Upper lobe of right lung (tissue), 1 donor: ENCODE data around the gene ITGAX. TPM values are rescaled to one million over a fixed set of nuclear protein-coding genes. Genes with fewer than 3 reads are reported as not detected.
"Not testable (repeated sequence)": the region's sequence is repeated elsewhere in the genome, so short reads cannot be mapped to it uniquely, and the experiment has no call there.

ENCODE experiments used
- ATAC-seq: fragments of 200-7000 bp; cut with Tn5 transposase; one replicate; pipeline ENCODE4 v1.9.1; 2020; ENCODE audit warnings: mild to moderate bottlenecking, moderate library complexity
- DNase-seq: peaks from one replicate; pipeline ENCODE4 v3.0.0-alpha.2; 2020
- H3K27ac ChIP-seq: fragments of 200-600 bp; one replicate; pipeline ENCODE4 v1.8.0; 2022
- H3K27me3 ChIP-seq: fragments of 200-600 bp; one replicate; pipeline ENCODE4 v1.8.0; 2022; ENCODE audit warnings: mild to moderate bottlenecking
- H3K36me3 ChIP-seq: fragments of 200-600 bp; one replicate; pipeline ENCODE4 v1.8.0; 2022
- H3K4me1 ChIP-seq: fragments of 200-600 bp; one replicate; pipeline ENCODE4 v1.8.0; 2022
- H3K4me3 ChIP-seq: fragments of 200-600 bp; one replicate; pipeline ENCODE4 v1.8.0; 2022; ENCODE audit warnings: mild to moderate bottlenecking
- H3K9me3 ChIP-seq: fragments of 200-600 bp; one replicate; pipeline ENCODE4 v1.8.0; 2022
- intact Hi-C: fragments of 100-400 bp; cut with DNase I; formaldehyde crosslinking; loops from one replicate; pipeline ENCODE4 v1.11.0; 2022
- total RNA-seq: library from RNA; stranded (reverse); fragmentation: NEBNext Ultra II Directional; extraction: Animal tissue kit (Norgen Biotek cat#: 25700); gene quantifications from one replicate; pipeline ENCODE4 v1.2.1, GENCODE V29; 2021
- TF ChIP-seq, protein P1 (sequence below): fragments of 200-600 bp; IDR thresholded peaks from one replicate; pipeline ENCODE4 v1.8.0; 2022; ENCODE audit warnings: antibody characterized with exemption
- donor health status: DM: no; HTN: yes; CAD: no; lungs with severe emphysema.

Gene ITGAX
- total RNA-seq, 1 donor from 2014 or later = 184 TPM

- Histone ChIP-seq H3K4me3 (no peak overlapping the region), H3K9me3 (no peaks in the 10 kb centered on the region), H3K27ac (no peak overlapping the region), H3K27me3 (no peaks in the 10 kb centered on the region), H3K4me1 (no peaks in the 10 kb centered on the region), H3K36me3 (no peaks in the 10 kb centered on the region)
- ATAC-seq = no peak
- TF ChIP-seq, protein P1, sequence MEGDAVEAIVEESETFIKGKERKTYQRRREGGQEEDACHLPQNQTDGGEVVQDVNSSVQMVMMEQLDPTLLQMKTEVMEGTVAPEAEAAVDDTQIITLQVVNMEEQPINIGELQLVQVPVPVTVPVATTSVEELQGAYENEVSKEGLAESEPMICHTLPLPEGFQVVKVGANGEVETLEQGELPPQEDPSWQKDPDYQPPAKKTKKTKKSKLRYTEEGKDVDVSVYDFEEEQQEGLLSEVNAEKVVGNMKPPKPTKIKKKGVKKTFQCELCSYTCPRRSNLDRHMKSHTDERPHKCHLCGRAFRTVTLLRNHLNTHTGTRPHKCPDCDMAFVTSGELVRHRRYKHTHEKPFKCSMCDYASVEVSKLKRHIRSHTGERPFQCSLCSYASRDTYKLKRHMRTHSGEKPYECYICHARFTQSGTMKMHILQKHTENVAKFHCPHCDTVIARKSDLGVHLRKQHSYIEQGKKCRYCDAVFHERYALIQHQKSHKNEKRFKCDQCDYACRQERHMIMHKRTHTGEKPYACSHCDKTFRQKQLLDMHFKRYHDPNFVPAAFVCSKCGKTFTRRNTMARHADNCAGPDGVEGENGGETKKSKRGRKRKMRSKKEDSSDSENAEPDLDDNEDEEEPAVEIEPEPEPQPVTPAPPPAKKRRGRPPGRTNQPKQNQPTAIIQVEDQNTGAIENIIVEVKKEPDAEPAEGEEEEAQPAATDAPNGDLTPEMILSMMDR = no peak
- no peak for DNase-seq
- intact Hi-C loops = no loop called here
Observed at GRCh38 chr16:31416371-31416770, 61.4 kb downstream of the ITGAX start.

- H3K27ac ChIP-seq, intact Hi-C loops, H3K4me1 ChIP-seq, H3K36me3 ChIP-seq, H3K27me3 ChIP-seq, DNase-seq, H3K9me3 ChIP-seq, H3K4me3 ChIP-seq, ATAC-seq: not testable (repeated sequence)
Observed at GRCh38 chr16:31417036-31417435, 62.1 kb downstream of the ITGAX start.

GRCh38 chr16:31417916-31418315 lies 62.9 kb downstream of the ITGAX start:
- no peak overlapping the region for H3K27ac ChIP-seq
- H3K36me3 ChIP-seq = no peaks in the 10 kb centered on the region
- no peaks in the 10 kb centered on the region for H3K9me3 ChIP-seq
- H3K27me3 ChIP-seq = no peaks in the 10 kb centered on the region
- DNase-seq = no peak
- no peak for ATAC-seq
- H3K4me1 ChIP-seq = no peaks in the 10 kb centered on the region
- intact Hi-C loops = no loop called here
- TF ChIP-seq, protein P1 = no peak
- H3K4me3 ChIP-seq = no peak overlapping the region

- no peaks in the 10 kb centered on the region for H3K4me1 ChIP-seq
- no peaks in the 10 kb centered on the region for H3K27me3 ChIP-seq
- H3K4me3 ChIP-seq = no peak overlapping the region
- no peaks in the 10 kb centered on the region for H3K36me3 ChIP-seq
- TF ChIP-seq, protein P1 = no peak
- ATAC-seq = no peak
- DNase-seq = no peak
- intact Hi-C loops = no loop called here
- no peak overlapping the region for H3K27ac ChIP-seq
- H3K9me3 ChIP-seq = no peaks in the 10 kb centered on the region
Observed at GRCh38 chr16:31420037-31420436, 65.1 kb downstream of the ITGAX start.

- Histone ChIP-seq H3K27ac (no peak overlapping the region), H3K27me3 (no peaks in the 10 kb centered on the region), H3K4me3 (no peak overlapping the region), H3K9me3 (no peaks in the 10 kb centered on the region), H3K4me1 (no peaks in the 10 kb centered on the region), H3K36me3 (no peaks in the 10 kb centered on the region)
- TF ChIP-seq, protein P1 = no peak
- DNase-seq (peak; percentile 21), ATAC-seq (peak; percentile 32)
- intact Hi-C loops = no loop called here
Observed at GRCh38 chr16:31421587-31421986, 66.6 kb downstream of the ITGAX start.

- H3K4me3 ChIP-seq = no peak overlapping the region
- peaks cover 3% of the 10 kb centered on the region for H3K4me1 ChIP-seq
- ATAC-seq = no peak
- no peaks in the 10 kb centered on the region for H3K36me3 ChIP-seq
- no peak overlapping the region for H3K27ac ChIP-seq
- DNase-seq = peak; percentile 33
- intact Hi-C loops = no loop called here
- no peaks in the 10 kb centered on the region for H3K27me3 ChIP-seq
- TF ChIP-seq, protein P1 = no peak
- no peaks in the 10 kb centered on the region for H3K9me3 ChIP-seq
Observed at GRCh38 chr16:31423241-31423640, 68.3 kb downstream of the ITGAX start.
